ENCODE results near the gene TOMM7. TPM values are rescaled to one million over a fixed set of nuclear protein-coding genes. Genes with fewer than 3 reads are reported as not detected.
A peak's percentile ranks its signal among the peaks of the same experiment; 100 is the strongest.
"Not testable (repeated sequence)": the region's sequence is repeated elsewhere in the genome, so short reads cannot be mapped to it uniquely, and the experiment has no call there.

TOMM7 gene
- total RNA-seq, 2 donors from 2014 or later: 270 to 281 TPM

- Mint-ChIP-seq H3K27ac (no peak overlapping the region), H3K36me3 (no peaks in the 10 kb centered on the region), H3K9me3 (no peaks in the 10 kb centered on the region)
- peak; percentile 81 to 87 for ATAC-seq
- peak in 1 of 2 donors; percentile 79 for DNase-seq (ENCODE audit: low spot score in 2 of 2)
These were observed 39.9 kb downstream of the TOMM7 start for GRCh38 chr7:22782616-22783232.

DNA sequence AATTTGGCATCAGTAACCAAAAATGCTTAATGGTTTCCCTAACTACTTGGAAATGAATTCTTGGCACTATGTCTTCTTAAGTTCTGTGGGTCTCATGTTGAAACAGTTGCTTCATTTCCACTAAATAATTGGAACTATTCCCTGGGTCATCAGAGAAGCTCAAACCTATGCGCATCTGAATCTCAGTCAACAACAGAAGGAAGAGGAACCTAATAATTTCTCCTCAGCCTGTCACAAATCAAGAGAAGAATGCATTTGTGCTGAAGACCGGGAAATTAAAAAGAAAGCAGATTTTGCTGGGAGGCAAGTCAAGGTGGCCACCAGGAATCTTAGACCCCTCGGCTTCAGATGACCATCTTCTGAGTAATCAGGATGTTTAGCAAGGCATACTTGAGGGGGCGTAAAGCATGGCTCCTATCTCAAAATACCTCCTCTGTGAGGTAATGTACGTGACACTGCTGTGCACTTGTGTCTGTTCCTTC is 41.4 kb downstream of the TOMM7 start:
- no peak overlapping the region for H3K27ac Mint-ChIP-seq
- DNase-seq (ENCODE audit: low spot score in 2 of 2): no peak
- H3K36me3 Mint-ChIP-seq: no peaks in the 10 kb centered on the region

GRCh38 chr7:22779730-22780323 is 42.8 kb downstream of the TOMM7 start:
- DNase-seq (ENCODE audit: low spot score in 2 of 2); H3K9me3 Mint-ChIP-seq; H3K27ac Mint-ChIP-seq; ATAC-seq; H3K36me3 Mint-ChIP-seq: not testable (repeated sequence)

More for the DNA sequence above, 41.4 kb downstream of the TOMM7 start:
- H3K9me3 Mint-ChIP-seq: no peaks in the 10 kb centered on the region
- ATAC-seq: no peak

DNA sequence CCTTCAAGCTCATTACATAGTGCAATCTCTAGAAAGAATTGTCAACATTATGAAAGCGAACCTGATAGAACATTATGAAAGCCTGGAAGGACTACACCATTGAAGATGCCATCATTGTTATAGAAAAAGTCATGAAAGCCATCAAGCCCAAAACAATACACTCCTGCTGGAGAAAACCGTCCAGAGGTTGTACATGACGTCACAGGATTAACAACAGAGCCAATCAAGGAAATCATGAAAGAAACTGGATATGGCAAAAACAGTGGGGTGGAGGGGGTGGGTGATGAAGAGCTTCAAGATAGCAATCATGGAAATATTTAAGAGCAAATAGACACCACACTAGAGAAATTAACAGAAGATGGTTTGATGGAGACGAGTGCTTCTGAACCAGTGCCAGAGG is 45.7 kb downstream of the TOMM7 start:
- Mint-ChIP-seq H3K9me3 (no peaks in the 10 kb centered on the region), H3K27ac (no peak overlapping the region), H3K36me3 (no peaks in the 10 kb centered on the region)
- ATAC-seq (no peak), DNase-seq (ENCODE audit: low spot score in 2 of 2) (no peak)

DNA sequence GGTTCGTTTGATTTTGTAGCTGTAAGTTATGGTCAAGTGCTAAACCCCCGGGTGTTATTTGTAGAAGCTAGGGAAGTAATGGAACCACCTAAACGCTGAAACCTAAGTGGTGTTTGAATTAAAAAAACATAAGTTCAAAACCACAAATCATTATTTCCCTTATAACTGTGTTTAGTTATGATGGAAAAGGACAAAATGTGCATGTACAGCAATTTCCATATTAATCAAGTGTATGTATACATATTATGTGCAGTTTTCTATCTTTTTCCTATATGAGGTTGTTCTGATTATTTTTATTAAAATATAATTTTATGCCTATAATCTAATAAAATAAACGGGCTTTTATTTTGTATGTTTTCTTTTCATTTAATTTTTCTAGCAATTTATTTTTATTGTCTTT is 49.8 kb downstream of the TOMM7 start:
- Mint-ChIP-seq H3K9me3 (no peaks in the 10 kb centered on the region), H3K27ac (no peak overlapping the region), H3K36me3 (no peaks in the 10 kb centered on the region)
- DNase-seq (ENCODE audit: low spot score in 2 of 2): no peak
- ATAC-seq: no peak

DNA sequence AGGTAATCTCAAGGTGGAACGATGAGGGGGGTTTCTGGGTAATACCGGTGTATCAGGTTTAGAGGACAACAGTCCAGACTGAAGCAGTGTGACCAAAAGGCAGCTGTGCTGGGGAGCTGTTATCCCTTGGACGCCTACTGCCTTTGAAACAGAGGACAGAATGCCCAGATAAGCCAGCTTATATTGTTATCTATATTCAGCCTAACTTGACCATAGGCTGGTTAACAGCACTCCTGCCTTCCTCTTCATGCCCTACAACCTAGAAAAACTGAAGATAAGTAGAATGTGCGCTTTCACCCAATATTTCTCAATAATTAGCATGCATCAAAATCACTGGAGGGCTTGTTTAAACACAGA is 50.8 kb downstream of the TOMM7 start:
- no peak overlapping the region for H3K27ac Mint-ChIP-seq
- DNase-seq (ENCODE audit: low spot score in 2 of 2) (no peak), ATAC-seq (no peak)
- no peaks in the 10 kb centered on the region for H3K36me3 Mint-ChIP-seq
- H3K9me3 Mint-ChIP-seq: no peaks in the 10 kb centered on the region

GRCh38 chr7:22771194-22771871 is 51.3 kb downstream of the TOMM7 start:
- Mint-ChIP-seq H3K27ac (no peak overlapping the region), H3K9me3 (no peaks in the 10 kb centered on the region), H3K36me3 (no peaks in the 10 kb centered on the region)
- DNase-seq (ENCODE audit: low spot score in 2 of 2) (no peak), ATAC-seq (no peak)

- ATAC-seq: no peak
- no peaks in the 10 kb centered on the region for H3K9me3 Mint-ChIP-seq
- H3K36me3 Mint-ChIP-seq: peaks cover 0 to 1% of the 10 kb centered on the region in 2 donors
- no peak for DNase-seq (ENCODE audit: low spot score in 2 of 2)
- no peak overlapping the region for H3K27ac Mint-ChIP-seq
These were observed 57.0 kb downstream of the TOMM7 start for GRCh38 chr7:22765609-22766008.

Other genes starting within 250 kb of the TOMM7 start
- not detected for gene IL6, start 95.6 kb downstream of the TOMM7 start, total RNA-seq
- gene HYCC1, start 191.3 kb upstream of the TOMM7 start, total RNA-seq: 10 to 100 TPM; 17.6 to 18.3 TPM